NCI-H748 (cell line): ENCODE data around the gene PARPBP.
"Not testable (repeated sequence)": the region's sequence is repeated elsewhere in the genome, so short reads cannot be mapped to it uniquely, and the experiment has no call there.

Experiments used
- DNase-seq: peaks from one replicate; lab custom pipeline; 2025; ENCODE audit not compliant: unreplicated experiment; lab: John Stamatoyannopoulos, UW

Gene PARPBP

GRCh38 chr12:102240859-102241258 lies 120.9 kb downstream of the PARPBP start:
- DNase-seq: not testable (repeated sequence)
